HepG2 (cell line): ENCODE results near the gene NEURL3.
A peak's percentile ranks its signal among the peaks of the same experiment; 100 is the strongest.

ENCODE experiments used
- CREM ChIP-seq, 2 experiments: sonication (generic) in 1 of 2; formaldehyde crosslinking in 1 of 2; IDR thresholded peaks; 2 replicates each; pipeline versions ENCODE4 v1.4.0 to v1.6.1; 2016 to 2020; ENCODE audit warnings: antibody characterized with exemption in 1 of 2, mild to moderate bottlenecking in 1 of 2, missing genetic modification reagents in 1 of 2
- CTCF ChIP-seq: sonication (generic); formaldehyde crosslinking; IDR thresholded peaks from 2 replicates; pipeline ENCODE4 v1.5.0; 2020; ENCODE audit warnings: mild to moderate bottlenecking, missing genetic modification reagents, moderate library complexity
- ETV5 ChIP-seq: IDR thresholded peaks from 2 replicates; pipeline ENCODE4 v1.6.1; 2018; ENCODE audit warnings: missing biosample characterization, missing genetic modification reagents, inconsistent platforms, borderline replicate concordance
- NCOR1 ChIP-seq: fragments of 200-600 bp; sonication (generic); IDR thresholded peaks from 2 replicates; pipeline ENCODE4 v1.7.0; 2017; ENCODE audit warnings: antibody characterized with exemption, low read length, borderline replicate concordance
- RAD21 ChIP-seq: fragments of 450-650 bp; formaldehyde crosslinking; IDR thresholded peaks from 2 replicates; pipeline ENCODE4 v1.5.0; 2020; ENCODE audit warnings: mild to moderate bottlenecking
- STAT5B ChIP-seq: sonication (generic); formaldehyde crosslinking; IDR thresholded peaks from 2 replicates; pipeline ENCODE4 v1.4.0; 2020; ENCODE audit warnings: missing genetic modification reagents
- SUZ12 ChIP-seq: fragments of 150-350 bp; IDR thresholded peaks from 2 replicates; pipeline ENCODE4 v1.6.1; 2014; ENCODE audit warnings: low read depth, low read length
- TBP ChIP-seq: sonication (generic); formaldehyde crosslinking; IDR thresholded peaks from 2 replicates; pipeline ENCODE4 v1.5.0; 2020; ENCODE audit warnings: missing genetic modification reagents
- ZBTB20 ChIP-seq: sonication (generic); formaldehyde crosslinking; IDR thresholded peaks from 2 replicates; pipeline ENCODE4 v1.8.1; 2023; ENCODE audit warnings: missing genetic modification reagents, low read depth, mild to moderate bottlenecking, borderline replicate concordance
- ZHX1 ChIP-seq: sonication (generic); formaldehyde crosslinking; IDR thresholded peaks from 2 replicates; pipeline ENCODE4 v1.8.1; 2022; ENCODE audit warnings: low read depth, mild to moderate bottlenecking, missing genetic modification reagents
- ZNF263 ChIP-seq: sonication (generic); formaldehyde crosslinking; IDR thresholded peaks from 2 replicates; pipeline ENCODE4 v1.4.0; 2020; ENCODE audit warnings: missing genetic modification reagents
- ZNF414 ChIP-seq: sonication (generic); formaldehyde crosslinking; IDR thresholded peaks from 2 replicates; pipeline ENCODE4 v1.5.0; 2020; ENCODE audit warnings: missing genetic modification reagents
- ZNF501 ChIP-seq: sonication (generic); formaldehyde crosslinking; IDR thresholded peaks from 2 replicates; pipeline ENCODE4 v1.5.1; 2020; ENCODE audit warnings: mild to moderate bottlenecking, moderate library complexity, missing genetic modification reagents
- ZNF546 ChIP-seq: sonication (generic); formaldehyde crosslinking; conservative IDR thresholded peaks from 2 replicates; pipeline ENCODE4 v1.8.1; 2023; ENCODE audit warnings: mild to moderate bottlenecking, missing genetic modification reagents

- no peak for TF ChIP-seq SUZ12
- no peak for TF ChIP-seq ZBTB20
- no peak for TF ChIP-seq TBP (CRISPR knock-in tag)
- TF ChIP-seq STAT5B (CRISPR knock-in tag) = no peak
- no peak for TF ChIP-seq CREM (IDR thresholded peaks at IDR 0.05)
- TF ChIP-seq CREM (CRISPR knock-in tag; IDR thresholded peaks at IDR 0.05) = no peak
- TF ChIP-seq ZNF501 (CRISPR knock-in tag) = no peak
- TF ChIP-seq ZNF546 (CRISPR knock-in tag) = no peak
- no peak for TF ChIP-seq RAD21 (CRISPR knock-in tag)
- 0 out of 2 replicates have a peak, but pooled peaks have one; percentile 22 for TF ChIP-seq ZNF263 (CRISPR knock-in tag)
- no peak for TF ChIP-seq ZHX1
- no peak for TF ChIP-seq ETV5
- TF ChIP-seq ZNF414 = no peak
- TF ChIP-seq CTCF (CRISPR knock-in tag) = no peak
- TF ChIP-seq NCOR1 = no peak
These were observed 2.1 kb downstream of the NEURL3 start for GRCh38 chr2:96502891-96503636.
